ENCODE data around the gene TPR.

TPR gene

GRCh38 chr1:186283374-186283773 is 91.7 kb downstream of the TPR start:
- no peak for DNase-seq

- no peak for DNase-seq
Measured at GRCh38 chr1:186282466-186282865, 92.6 kb downstream of the TPR start.

- DNase-seq, result no peak
Measured at GRCh38 chr1:186275822-186276221, 99.2 kb downstream of the TPR start.

- peak in 1 of 2 donors; percentile 23 for DNase-seq
Measured at GRCh38 chr1:186272486-186272885, 102.6 kb downstream of the TPR start.

- DNase-seq, result no peak
Measured at GRCh38 chr1:186271032-186271431, 104.0 kb downstream of the TPR start.
